Gastrocnemius medialis (tissue), 4 donors: ENCODE measurements around the gene MYH2. TPM values are rescaled to one million over a fixed set of nuclear protein-coding genes. Genes with fewer than 3 reads are reported as not detected.

Experiments used
- ATAC-seq, 2 donors: fragments of 150-250 bp; one replicate each; pipeline ENCODE4 v1.9.1; 2016
- DNase-seq, 2 donors: peaks; one replicate each; pipeline ENCODE4 v3.0.0-alpha.2; 2019
- H3K27ac ChIP-seq, 4 donors: fragments of 200-600 bp; sonication (generic); 1 replicate in 1 of 4; 2 replicates in 3 of 4; pipeline ENCODE4 v1.5.1; 2016 to 2018; ENCODE audit warnings: mild to moderate bottlenecking in 2 of 4, moderate library complexity in 1 of 4
- H3K27me3 ChIP-seq, 3 donors: fragments of 200-600 bp; sonication (generic) in 2 of 3; 1 replicate in 1 of 3; 2 replicates in 2 of 3; pipeline versions ENCODE4 v1.5.1 to v1.6.0; 2016 to 2019; ENCODE audit warnings: mild to moderate bottlenecking in 1 of 3, moderate library complexity in 1 of 3
- H3K36me3 ChIP-seq, 2 donors: fragments of 200-600 bp; sonication (generic) in 1 of 2; one replicate each; pipeline ENCODE4 v1.5.1; 2017 to 2018
- H3K4me1 ChIP-seq, 2 donors: fragments of 200-600 bp; sonication (generic) in 1 of 2; one replicate each; pipeline ENCODE4 v1.5.1; 2016 to 2017; ENCODE audit warnings: mild to moderate bottlenecking in 2 of 2
- H3K4me3 ChIP-seq, 4 donors: fragments of 200-600 bp; sonication (generic) in 3 of 4; 1 replicate in 1 of 4; 2 replicates in 3 of 4; pipeline ENCODE4 v1.5.1; 2016 to 2019; ENCODE audit warnings: mild to moderate bottlenecking in 2 of 4
- H3K9me3 ChIP-seq, 3 donors: fragments of 200-600 bp; sonication (generic) in 2 of 3; 1 replicate in 1 of 3; 2 replicates in 2 of 3; pipeline ENCODE4 v1.5.1; 2016 to 2019
- POLR2A ChIP-seq, 2 donors: fragments of 450-650 bp; IDR thresholded peaks; one replicate each; pipeline ENCODE4 v1.6.1; 2017; ENCODE audit warnings: antibody characterized with exemption in 2 of 2, mild to moderate bottlenecking in 2 of 2, moderate library complexity in 2 of 2
- in situ Hi-C, 4 donors: fragments of 200-750 bp; cut with MboI; loops; one replicate each; pipeline versions ENCODE4 v1.15.0 to v1.8.0; 2017; ENCODE audit warnings: low sequenced_read_pairs in 4 of 4
- intact Hi-C: fragments of 100-400 bp; cut with DNase I; formaldehyde crosslinking; loops from one replicate; pipeline ENCODE4 v1.15.1; 2023; ENCODE audit warnings: low total_unique reads
- total RNA-seq, 4 donors: library from RNA; depleted of rRNA; stranded (reverse); fragments of >200 nt; gene quantifications; one replicate each; pipeline versions ENCODE4 v1.1.0 to v1.2.3, GENCODE V29; 2016
- TF ChIP-seq, protein P1 (sequence below), 5 experiments: fragments of 450-650 bp in 3 of 5; fragments of 200-600 bp in 2 of 5; sonication (generic) in 2 of 5; IDR thresholded peaks in 4 of 5; conservative IDR thresholded peaks in 1 of 5; 1 replicate in 4 of 5; 2 replicates in 1 of 5; pipeline ENCODE4 v1.5.1; 2016 to 2019; ENCODE audit warnings: antibody characterized with exemption in 5 of 5, mild to moderate bottlenecking in 3 of 5, moderate library complexity in 3 of 5

The MYH2 gene
- total RNA-seq, 4 donors from 2014 or later, result 77.8 to 4,245 (median 724) TPM

DNA sequence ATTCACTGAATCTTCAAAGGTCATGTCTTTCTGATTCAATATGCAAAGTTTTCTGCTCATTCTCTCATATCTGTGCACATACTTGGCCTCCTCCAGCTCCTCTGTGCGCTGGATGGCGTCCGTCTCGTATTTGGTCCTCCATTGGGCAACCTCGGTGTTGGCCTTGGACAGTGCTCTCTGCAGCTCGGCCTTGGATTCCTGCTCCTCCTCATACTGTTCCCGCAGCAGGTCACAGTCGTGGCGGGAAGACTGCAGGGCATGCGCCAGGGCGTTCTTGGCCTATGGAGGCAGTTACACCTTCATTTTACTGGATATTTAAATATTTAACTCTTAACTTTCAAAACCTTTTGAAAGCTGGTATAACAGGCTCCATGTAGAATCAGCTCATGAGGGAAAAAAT lies 22.9 kb downstream of the MYH2 start:
- Histone ChIP-seq H3K4me3 (no peak overlapping the region), H3K9me3 (no peaks in the 10 kb centered on the region), H3K27ac (peak overlapping the region in 1 of 4 donors; percentile 68), H3K4me1 (no peaks in the 10 kb centered on the region), H3K27me3 (no peaks in the 10 kb centered on the region), H3K36me3 (no peaks in the 10 kb centered on the region)
- in situ Hi-C loops, result no loop called here
- intact Hi-C loops, result no loop called here
- ATAC-seq (peak in 1 of 2 donors; percentile 60), DNase-seq (peak in 1 of 2 donors; percentile 51)
- TF ChIP-seq, protein P1, sequence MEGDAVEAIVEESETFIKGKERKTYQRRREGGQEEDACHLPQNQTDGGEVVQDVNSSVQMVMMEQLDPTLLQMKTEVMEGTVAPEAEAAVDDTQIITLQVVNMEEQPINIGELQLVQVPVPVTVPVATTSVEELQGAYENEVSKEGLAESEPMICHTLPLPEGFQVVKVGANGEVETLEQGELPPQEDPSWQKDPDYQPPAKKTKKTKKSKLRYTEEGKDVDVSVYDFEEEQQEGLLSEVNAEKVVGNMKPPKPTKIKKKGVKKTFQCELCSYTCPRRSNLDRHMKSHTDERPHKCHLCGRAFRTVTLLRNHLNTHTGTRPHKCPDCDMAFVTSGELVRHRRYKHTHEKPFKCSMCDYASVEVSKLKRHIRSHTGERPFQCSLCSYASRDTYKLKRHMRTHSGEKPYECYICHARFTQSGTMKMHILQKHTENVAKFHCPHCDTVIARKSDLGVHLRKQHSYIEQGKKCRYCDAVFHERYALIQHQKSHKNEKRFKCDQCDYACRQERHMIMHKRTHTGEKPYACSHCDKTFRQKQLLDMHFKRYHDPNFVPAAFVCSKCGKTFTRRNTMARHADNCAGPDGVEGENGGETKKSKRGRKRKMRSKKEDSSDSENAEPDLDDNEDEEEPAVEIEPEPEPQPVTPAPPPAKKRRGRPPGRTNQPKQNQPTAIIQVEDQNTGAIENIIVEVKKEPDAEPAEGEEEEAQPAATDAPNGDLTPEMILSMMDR (IDR thresholded peaks at IDR 0.05 in 4 of 5, conservative IDR thresholded peaks at IDR 0.05 in 1 of 5), result no peak
- no peak for TF ChIP-seq POLR2A (IDR thresholded peaks at IDR 0.05)

DNA sequence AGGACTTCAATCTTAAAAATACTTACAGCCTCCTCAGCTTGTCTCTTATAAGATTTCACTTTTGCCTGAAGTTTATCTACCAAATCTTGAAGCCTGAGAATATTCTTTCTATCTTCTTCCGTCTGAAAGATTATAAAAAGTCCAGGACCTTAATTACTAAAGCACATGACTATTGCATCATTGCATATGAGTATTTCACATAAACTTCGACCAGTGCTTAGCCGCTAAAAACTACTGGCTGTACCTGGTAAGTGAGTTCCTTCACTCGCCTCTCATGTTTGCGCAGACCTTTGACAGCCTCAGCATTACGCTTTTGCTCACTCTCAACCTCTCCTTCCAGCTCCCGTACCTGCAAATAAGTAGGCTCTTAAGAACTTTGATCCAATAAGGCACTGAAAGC lies 26.4 kb downstream of the MYH2 start:
- in situ Hi-C loops (no loop called here), intact Hi-C loops (no loop called here)
- no peak for DNase-seq
- Histone ChIP-seq H3K4me1 (no peaks in the 10 kb centered on the region), H3K27me3 (no peaks in the 10 kb centered on the region), H3K4me3 (no peak overlapping the region), H3K36me3 (no peaks in the 10 kb centered on the region), H3K27ac (peak overlapping the region in 3 of 4 donors; percentile 45 to 82 (median 47)), H3K9me3 (no peaks in the 10 kb centered on the region)
- ATAC-seq, result peak in 1 of 2 donors; percentile 43
- TF ChIP-seq, protein P1 (IDR thresholded peaks at IDR 0.05 in 4 of 5, conservative IDR thresholded peaks at IDR 0.05 in 1 of 5), result no peak
- no peak for TF ChIP-seq POLR2A (IDR thresholded peaks at IDR 0.05)

DNA sequence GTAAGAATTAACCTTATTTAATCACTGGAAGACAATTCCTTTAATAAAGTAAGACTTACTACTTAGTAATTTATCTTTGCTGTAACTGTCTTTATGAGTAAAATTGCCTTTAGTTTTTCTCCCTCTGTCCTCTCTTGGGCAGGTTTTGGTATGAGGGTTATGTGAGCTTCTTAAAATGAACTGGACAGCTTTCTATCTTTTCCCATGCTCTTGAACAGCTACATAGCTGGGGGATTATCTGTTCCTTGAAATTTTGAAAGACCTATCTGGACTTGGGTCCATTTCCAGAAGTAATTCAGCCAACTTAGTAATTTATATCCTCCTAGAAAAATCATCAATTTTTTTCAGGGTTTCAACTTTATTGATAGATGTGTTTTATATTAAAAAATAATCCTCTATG lies 27.5 kb downstream of the MYH2 start:
- in situ Hi-C loops (no loop called here), intact Hi-C loops (no loop called here)
- Histone ChIP-seq H3K27ac (peak overlapping the region in 2 of 4 donors; percentile 45 to 82), H3K4me3 (no peak overlapping the region), H3K27me3 (no peaks in the 10 kb centered on the region), H3K9me3 (no peaks in the 10 kb centered on the region), H3K36me3 (no peaks in the 10 kb centered on the region), H3K4me1 (no peaks in the 10 kb centered on the region)
- DNase-seq (no peak), ATAC-seq (peak in 1 of 2 donors; percentile 53)
- TF ChIP-seq, protein P1 (IDR thresholded peaks at IDR 0.05 in 4 of 5, conservative IDR thresholded peaks at IDR 0.05 in 1 of 5), result no peak
- TF ChIP-seq POLR2A (IDR thresholded peaks at IDR 0.05), result no peak

DNA sequence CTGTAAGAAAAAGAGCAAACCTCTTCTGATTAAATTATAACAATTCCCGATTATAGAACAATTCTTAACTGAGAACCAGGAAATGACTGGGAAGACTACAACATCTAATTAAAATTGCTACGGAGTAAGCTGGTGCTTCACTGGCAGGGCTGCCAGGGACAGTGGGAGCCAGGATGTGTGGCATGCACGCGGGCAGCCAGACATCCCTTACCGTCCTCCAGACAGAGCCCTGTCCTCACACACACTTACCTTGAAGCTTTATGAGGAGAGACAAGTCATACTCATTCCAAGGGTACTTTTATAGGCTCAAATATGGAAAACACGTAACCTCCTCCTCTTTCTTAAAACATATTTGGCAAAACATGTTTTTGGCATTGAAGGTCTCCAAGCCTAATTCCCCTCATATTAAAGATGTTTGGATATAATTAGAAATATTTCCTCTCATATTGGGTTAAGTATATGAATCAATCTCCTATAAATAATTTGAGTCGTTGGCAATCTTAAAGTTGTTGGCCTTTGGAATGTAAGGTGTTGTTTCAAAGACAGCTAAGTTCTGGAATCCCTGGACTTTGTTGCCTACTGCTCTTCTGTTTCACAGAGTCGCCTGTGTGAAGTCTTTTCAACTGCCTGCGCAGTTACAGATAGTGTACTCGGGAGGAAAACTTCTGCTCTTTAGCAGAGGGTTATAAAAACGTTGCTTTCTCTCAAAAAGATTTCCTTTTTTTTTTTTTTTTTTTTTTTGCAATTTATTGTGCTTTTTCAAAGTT lies 31.0 kb downstream of the MYH2 start, which contains the start of gene MYH1:
Gene MYH1, minus strand, starts transcription at position 272 of the 767 bp plus-strand sequence. CDS start 1,900 bp downstream, outside the sequence.
- Histone ChIP-seq H3K27me3 (no peaks in the 10 kb centered on the region), H3K4me1 (no peaks in the 10 kb centered on the region), H3K9me3 (no peaks in the 10 kb centered on the region), H3K36me3 (no peaks in the 10 kb centered on the region), H3K27ac (peak within 1 kb of the TSS in 3 of 4 donors; percentile 24 to 82 (median 78)), H3K4me3 (peak within 1 kb of the TSS in 1 of 4 donors; percentile 3)
- in situ Hi-C loops (loop anchor here in 1 of 4 donors (10.0 kb wide), 1 partner anchor 96 kb away; no protein-coding TSS in a partner anchor), intact Hi-C loops (no loop called here)
- TF ChIP-seq, protein P1 (IDR thresholded peaks at IDR 0.05 in 4 of 5, conservative IDR thresholded peaks at IDR 0.05 in 1 of 5), result no peak
- TF ChIP-seq POLR2A (IDR thresholded peaks at IDR 0.05), result no peak
- peak in 1 of 2 donors; percentile 43 for DNase-seq
- peak; percentile 35 to 48 for ATAC-seq
